ENCODE results near the gene FAM107B.

GRCh38 chr10:14560791-14561765 lies 213.6 kb downstream of the FAM107B start:
- no peak for TF ChIP-seq EZH2 (IDR thresholded peaks at IDR 0.05; ENCODE audit: low read depth)
- no peak for TF ChIP-seq CTCF (conservative IDR thresholded peaks at IDR 0.05)

Measured in PC-9 (cell line).